ENCODE measurements around the gene CIITA.
A peak's percentile ranks its signal among the peaks of the same experiment; 100 is the strongest.

CIITA gene

GRCh38 chr16:10852948-10853347, 24.1 kb upstream of the CIITA start:
- no peak for DNase-seq

- no peak for DNase-seq
Measured at GRCh38 chr16:10856042-10856441, 21.0 kb upstream of the CIITA start.

GRCh38 chr16:10858203-10858602, 18.8 kb upstream of the CIITA start:
- DNase-seq: no peak

GRCh38 chr16:10859020-10859419, 18.0 kb upstream of the CIITA start:
- no peak for DNase-seq

- DNase-seq: no peak
Measured at GRCh38 chr16:10859658-10860057, 17.3 kb upstream of the CIITA start.

GRCh38 chr16:10862438-10862837, 14.6 kb upstream of the CIITA start:
- DNase-seq: no peak

GRCh38 chr16:10865991-10866966, 10.7 kb upstream of the CIITA start:
- DNase-seq: no peak

GRCh38 chr16:10867199-10867598, 9.8 kb upstream of the CIITA start:
- no peak for DNase-seq

- DNase-seq: no peak
Measured at GRCh38 chr16:10868104-10868595, 8.9 kb upstream of the CIITA start.

- no peak for DNase-seq
Measured at GRCh38 chr16:10868596-10869469, 8.2 kb upstream of the CIITA start.

GRCh38 chr16:10870137-10870776, 6.7 kb upstream of the CIITA start:
- no peak for DNase-seq

GRCh38 chr16:10870808-10871156, 6.2 kb upstream of the CIITA start:
- no peak for DNase-seq

- no peak for DNase-seq
Measured at GRCh38 chr16:10871157-10871991, 5.6 kb upstream of the CIITA start.

- no peak for DNase-seq
Measured at GRCh38 chr16:10876315-10876714, 687 bp upstream of the CIITA start.

GRCh38 chr16:10877472-10877946, 507 bp downstream of the CIITA start:
- no peak for DNase-seq

GRCh38 chr16:10878328-10878643, 1.3 kb downstream of the CIITA start:
- DNase-seq: no peak

- peak; percentile 35 for DNase-seq
Measured at GRCh38 chr16:10878644-10879501, 1.9 kb downstream of the CIITA start.

GRCh38 chr16:10879681-10880589, 2.9 kb downstream of the CIITA start:
- DNase-seq: no peak

- DNase-seq: no peak
Measured at GRCh38 chr16:10880594-10881452, 3.8 kb downstream of the CIITA start.

Data from retina (tissue), 1 donor.